Spleen (tissue), 11 donors: ENCODE data around the gene KRTAP9-8. TPM values are rescaled to one million over a fixed set of nuclear protein-coding genes. Genes with fewer than 3 reads are reported as not detected.
"Not testable (repeated sequence)": the region's sequence is repeated elsewhere in the genome, so short reads cannot be mapped to it uniquely, and the experiment has no call there.

Experiments
- DNase-seq: peaks from one replicate; pipeline ENCODE4 v3.0.0-alpha.2; 2020
- H3K27ac ChIP-seq, 8 donors: fragments of 200-600 bp; sonication (generic) in 7 of 8; 1 replicate in 4 of 8; 2 replicates in 4 of 8; pipeline versions ENCODE4 v1.5.0 to v1.8.0; 2016 to 2021; ENCODE audit warnings: inconsistent platforms in 4 of 8, mild to moderate bottlenecking in 4 of 8, moderate library complexity in 1 of 8
- H3K27me3 ChIP-seq, 7 donors: fragments of 200-600 bp; sonication (generic) in 6 of 7; replicated peaks in 1 of 7; 1 replicate in 4 of 7; 2 replicates in 3 of 7; pipeline versions ENCODE4 v1.5.0 to v1.8.0; 2016 to 2021; ENCODE audit warnings: inconsistent platforms in 3 of 7, mild to moderate bottlenecking in 1 of 7
- H3K36me3 ChIP-seq, 6 donors: fragments of 200-600 bp; sonication (generic) in 5 of 6; 1 replicate in 4 of 6; 2 replicates in 2 of 6; pipeline versions ENCODE4 v1.5.0 to v1.8.0; 2016 to 2021; ENCODE audit warnings: inconsistent platforms in 2 of 6
- H3K4me1 ChIP-seq, 6 donors: fragments of 200-600 bp; sonication (generic) in 5 of 6; 1 replicate in 3 of 6; 2 replicates in 3 of 6; pipeline versions ENCODE4 v1.5.0 to v1.8.0; 2016 to 2021; ENCODE audit warnings: inconsistent platforms in 3 of 6
- H3K4me3 ChIP-seq, 8 donors: fragments of 200-600 bp; sonication (generic) in 7 of 8; 1 replicate in 4 of 8; 2 replicates in 4 of 8; pipeline versions ENCODE4 v1.5.0 to v1.8.0; 2016 to 2021; ENCODE audit warnings: inconsistent platforms in 4 of 8, mild to moderate bottlenecking in 4 of 8, moderate library complexity in 2 of 8
- H3K9me3 ChIP-seq, 8 donors: fragments of 200-600 bp; sonication (generic) in 7 of 8; 1 replicate in 4 of 8; 2 replicates in 4 of 8; pipeline versions ENCODE4 v1.5.0 to v1.8.0; 2016 to 2021; ENCODE audit warnings: inconsistent platforms in 4 of 8
- POLR2A ChIP-seq, 3 donors: fragments of 450-650 bp; IDR thresholded peaks; one replicate each; pipeline ENCODE4 v1.5.1; 2017; ENCODE audit warnings: antibody characterized with exemption in 3 of 3, mild to moderate bottlenecking in 1 of 3
- POLR2AphosphoS5 ChIP-seq, 3 donors: sonication (generic); formaldehyde crosslinking; IDR thresholded peaks; one replicate each; pipeline ENCODE4 v1.5.1; 2017; ENCODE audit warnings: antibody characterized with exemption in 3 of 3
- WGBS, 5 donors: extraction: QIAGEN DNeasy Blood & Tissue Kit in 3 of 5; methylation state at CpG; one replicate each; pipeline versions ENCODE4 v1.1.5 to v1.1.7; 2013 to 2018; 5-methylcytosine and 5-hydroxymethylcytosine counted together
- intact Hi-C: fragments of 100-400 bp; cut with DNase I; formaldehyde crosslinking; loops from one replicate; pipeline ENCODE4 v1.15.0; 2023; ENCODE audit warnings: low total_unique reads
- polyA plus RNA-seq, 3 donors: library from polyadenylated mRNA; stranded (reverse); fragments of 200-250 nt; gene quantifications; one replicate each; pipeline ENCODE4 v1.2.1, GENCODE V29; 2013
- total RNA-seq, 7 donors: library from RNA; depleted of rRNA in 3 of 7; stranded (reverse); fragments of >200 nt in 3 of 7; fragmentation: NEBNext Ultra II Directional in 4 of 7; extraction: Animal tissue kit (Norgen Biotek cat#: 25700) in 4 of 7; gene quantifications; one replicate each; pipeline versions ENCODE4 v1.1.0 to v1.2.1, GENCODE V29; 2016 to 2021
- TF ChIP-seq, protein P1 (sequence below), 11 experiments: fragments of 200-600 bp in 7 of 11; fragments of 450-650 bp in 4 of 11; sonication (generic) in 4 of 11; IDR thresholded peaks in 8 of 11; conservative IDR thresholded peaks in 3 of 11; 1 replicate in 7 of 11; 2 replicates in 4 of 11; pipeline versions ENCODE4 v1.4.0 to v1.8.0; 2016 to 2021; ENCODE audit warnings: antibody characterized with exemption in 11 of 11, inconsistent platforms in 4 of 11, mild to moderate bottlenecking in 1 of 11
- donor health status: healthy with polysubstance abuse.
- donor health status: DM: no; HTN: no; CAD: no; lungs with moderate emphysema.
- donor health status: DM: no; HTN: no; CAD: no.
- donor health status: Bipolar disorder and iron deficiency.
- donor health status: healthy.
- donor health status: DM: no; HTN: no; CAD: no.
- donor health status: DM: yes; HTN: yes; CAD: no.

Gene KRTAP9-8
- total and polyA plus RNA-seq, 10 donors: not detected

DNA sequence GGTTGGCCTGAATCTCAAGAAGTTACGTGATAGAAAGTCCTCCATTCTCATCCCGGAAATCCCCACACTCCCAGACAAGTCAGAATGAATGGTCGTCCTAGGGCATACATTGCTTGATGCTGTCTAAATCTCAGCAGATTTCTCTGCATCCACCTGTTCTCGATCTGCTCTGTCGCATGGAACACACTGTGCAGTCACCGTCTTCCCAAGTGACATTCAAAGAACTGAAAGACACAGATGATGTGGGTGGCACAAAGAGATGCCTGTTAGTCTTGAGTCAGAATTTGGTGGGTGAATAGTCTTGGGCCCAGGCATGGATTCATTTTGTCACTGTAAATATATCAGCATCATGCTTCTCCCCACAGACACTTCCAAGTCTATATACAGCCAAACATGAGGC is 6.1 kb upstream of the KRTAP9-8 start:
- Histone ChIP-seq H3K9me3 (no peaks in the 10 kb centered on the region), H3K36me3 (no peaks in the 10 kb centered on the region), H3K4me1 (no peaks in the 10 kb centered on the region), H3K27me3 (peaks cover 0 to 30% (median 5%) of the 10 kb centered on the region in 7 donors), H3K27ac (no peak overlapping the region), H3K4me3 (no peak overlapping the region)
- WGBS, 5 donors: 86 to 93% (median 92%) methylated on average over 6 of the region's 6 CpGs
- intact Hi-C loops: loop anchor here (2.0 kb wide), 1 partner anchor 13 kb away; no protein-coding TSS in a partner anchor
- TF ChIP-seq POLR2A (IDR thresholded peaks at IDR 0.05) (no peak), POLR2AphosphoS5 (IDR thresholded peaks at IDR 0.05) (no peak)
- TF ChIP-seq, protein P1, sequence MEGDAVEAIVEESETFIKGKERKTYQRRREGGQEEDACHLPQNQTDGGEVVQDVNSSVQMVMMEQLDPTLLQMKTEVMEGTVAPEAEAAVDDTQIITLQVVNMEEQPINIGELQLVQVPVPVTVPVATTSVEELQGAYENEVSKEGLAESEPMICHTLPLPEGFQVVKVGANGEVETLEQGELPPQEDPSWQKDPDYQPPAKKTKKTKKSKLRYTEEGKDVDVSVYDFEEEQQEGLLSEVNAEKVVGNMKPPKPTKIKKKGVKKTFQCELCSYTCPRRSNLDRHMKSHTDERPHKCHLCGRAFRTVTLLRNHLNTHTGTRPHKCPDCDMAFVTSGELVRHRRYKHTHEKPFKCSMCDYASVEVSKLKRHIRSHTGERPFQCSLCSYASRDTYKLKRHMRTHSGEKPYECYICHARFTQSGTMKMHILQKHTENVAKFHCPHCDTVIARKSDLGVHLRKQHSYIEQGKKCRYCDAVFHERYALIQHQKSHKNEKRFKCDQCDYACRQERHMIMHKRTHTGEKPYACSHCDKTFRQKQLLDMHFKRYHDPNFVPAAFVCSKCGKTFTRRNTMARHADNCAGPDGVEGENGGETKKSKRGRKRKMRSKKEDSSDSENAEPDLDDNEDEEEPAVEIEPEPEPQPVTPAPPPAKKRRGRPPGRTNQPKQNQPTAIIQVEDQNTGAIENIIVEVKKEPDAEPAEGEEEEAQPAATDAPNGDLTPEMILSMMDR (IDR thresholded peaks at IDR 0.05 in 8 of 11, conservative IDR thresholded peaks at IDR 0.05 in 3 of 11): no peak
- DNase-seq: no peak

DNA sequence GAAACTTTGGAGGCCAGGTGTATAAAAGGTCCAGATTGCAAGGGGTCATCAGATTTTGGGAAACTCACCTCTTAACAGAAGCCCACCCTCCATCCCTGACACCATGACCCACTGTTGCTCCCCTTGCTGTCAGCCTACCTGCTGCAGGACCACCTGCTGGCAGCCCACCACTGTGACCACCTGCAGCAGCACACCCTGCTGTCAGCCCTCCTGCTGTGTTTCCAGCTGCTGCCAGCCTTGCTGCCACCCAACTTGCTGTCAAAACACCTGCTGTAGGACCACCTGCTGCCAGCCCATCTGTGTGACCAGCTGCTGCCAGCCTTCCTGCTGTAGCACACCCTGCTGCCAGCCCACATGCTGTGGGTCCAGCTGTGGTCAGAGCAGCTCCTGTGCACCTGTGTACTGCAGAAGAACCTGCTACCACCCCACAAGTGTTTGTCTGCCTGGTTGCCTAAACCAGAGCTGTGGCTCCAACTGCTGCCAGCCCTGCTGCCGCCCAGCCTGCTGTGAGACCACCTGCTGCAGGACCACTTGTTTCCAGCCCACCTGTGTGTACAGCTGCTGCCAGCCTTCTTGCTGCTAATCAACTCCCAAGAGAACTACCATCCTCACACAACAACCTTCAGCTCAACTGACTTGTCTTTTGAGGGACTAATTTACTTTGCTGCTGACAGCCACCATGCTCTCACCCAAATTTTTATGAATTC is 5.2 kb upstream of the KRTAP9-8 start, which contains the start of gene KRTAP9-3:
KRTAP9-3 (plus strand) TSS at position 51 of the 707 bp plus-strand sequence; CDS start at position 104, 53 bp downstream.
- intact Hi-C loops, H3K4me3 ChIP-seq, DNase-seq, H3K27ac ChIP-seq, H3K4me1 ChIP-seq, H3K36me3 ChIP-seq, H3K9me3 ChIP-seq: not testable (repeated sequence)
- H3K27me3 ChIP-seq: peaks cover 0 to 30% (median 5%) of the 10 kb centered on the region in 7 donors
- 72 to 100% (median 80%) methylated on average over 1 of the region's 1 CpG for WGBS, 5 donors

DNA sequence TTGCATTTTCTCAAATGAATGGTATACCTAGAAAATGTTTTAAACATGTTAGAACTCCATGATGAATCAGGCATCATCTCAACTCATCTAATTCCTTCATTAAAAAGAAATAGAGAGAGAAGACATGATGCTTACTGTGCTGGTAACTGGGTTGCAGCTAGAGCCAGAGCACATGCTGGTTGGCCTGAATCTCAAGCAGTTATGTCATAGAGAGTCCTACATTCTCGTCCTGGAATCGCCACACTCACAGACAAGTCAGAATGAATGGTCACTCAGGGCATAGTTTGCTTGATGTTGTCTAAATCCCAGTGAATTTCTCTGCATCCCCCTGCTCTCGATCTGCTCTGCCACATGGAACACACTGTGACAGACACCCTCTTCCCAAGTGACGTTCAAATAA is 683 bp upstream of the KRTAP9-8 start:
- intact Hi-C loops, H3K27ac ChIP-seq, H3K4me1 ChIP-seq, H3K36me3 ChIP-seq, DNase-seq, H3K4me3 ChIP-seq, H3K9me3 ChIP-seq: not testable (repeated sequence)
- WGBS, 5 donors: 75 to 87% (median 83%) methylated on average over 4 of the region's 4 CpGs
- peaks cover 0 to 24% (median 0%) of the 10 kb centered on the region in 7 donors for H3K27me3 ChIP-seq

DNA sequence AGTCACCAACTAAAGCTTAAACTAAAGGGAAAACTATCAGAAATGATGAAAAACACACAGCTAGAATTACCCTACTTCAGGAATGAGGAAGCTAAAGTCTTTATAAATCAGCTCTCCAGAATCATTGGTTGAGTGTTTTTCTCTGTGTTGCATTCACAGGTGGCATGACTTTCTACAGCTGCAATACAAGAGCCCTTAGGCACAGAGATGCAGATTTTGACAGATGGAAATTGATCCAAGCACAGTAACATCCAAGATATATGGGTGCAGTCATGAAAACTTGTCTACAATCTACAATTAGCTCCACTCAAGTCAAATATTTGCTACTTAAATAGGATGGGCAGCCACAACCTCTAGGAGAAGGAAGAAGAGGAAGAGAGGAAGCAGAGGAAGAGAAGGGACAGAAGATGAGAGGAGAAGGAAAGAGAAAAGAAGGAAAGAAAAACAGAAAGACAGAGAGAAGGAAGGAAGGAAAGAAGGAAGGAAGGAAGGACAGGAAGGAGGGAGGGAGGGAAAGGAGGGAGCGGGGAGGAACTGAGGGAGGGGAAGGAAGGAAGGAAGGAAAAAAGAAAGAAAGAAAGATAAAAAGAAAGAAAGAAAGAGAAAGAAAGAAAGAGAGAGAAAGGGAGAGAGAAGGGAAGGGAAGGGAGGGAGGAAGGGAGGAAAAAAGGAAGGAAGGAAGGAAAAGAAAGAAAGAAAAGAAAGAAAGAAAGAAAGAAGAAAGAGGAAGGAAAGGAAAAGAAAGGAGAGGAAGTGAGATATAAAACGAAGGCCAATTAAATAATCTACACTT is 9.4 kb downstream of the KRTAP9-8 start:
- intact Hi-C loops, H3K4me1 ChIP-seq, H3K27ac ChIP-seq, H3K27me3 ChIP-seq, H3K9me3 ChIP-seq, DNase-seq, H3K4me3 ChIP-seq, H3K36me3 ChIP-seq: not testable (repeated sequence)
- 42 to 54% (median 45%) methylated on average over 2 of the region's 2 CpGs for WGBS, 5 donors

DNA sequence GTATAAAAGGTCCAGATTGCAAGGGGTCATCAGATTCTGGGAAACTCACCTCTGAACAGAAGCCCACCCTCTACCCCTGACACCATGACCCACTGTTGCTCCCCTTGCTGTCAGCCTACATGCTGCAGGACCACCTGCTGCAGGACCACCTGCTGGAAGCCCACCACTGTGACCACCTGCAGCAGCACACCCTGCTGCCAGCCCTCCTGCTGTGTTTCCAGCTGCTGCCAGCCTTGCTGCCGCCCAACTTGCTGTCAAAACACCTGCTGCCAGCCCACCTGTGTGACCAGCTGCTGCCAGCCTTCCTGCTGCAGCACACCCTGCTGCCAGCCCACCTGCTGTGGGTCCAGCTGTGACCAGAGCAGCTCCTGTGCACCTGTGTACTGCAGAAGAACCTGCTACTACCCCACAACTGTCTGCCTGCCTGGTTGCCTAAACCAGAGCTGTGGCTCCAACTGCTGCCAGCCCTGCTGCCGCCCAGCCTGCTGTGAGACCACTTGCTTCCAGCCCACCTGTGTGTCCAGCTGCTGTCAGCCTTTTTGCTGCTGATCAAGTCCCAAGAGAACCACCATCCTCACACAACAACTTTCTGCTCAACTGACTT is 11.9 kb downstream of the KRTAP9-8 start, which contains the start of gene KRTAP9-4:
KRTAP9-4 (plus strand) TSS at position 51 of the 604 bp plus-strand sequence; CDS start at position 85, 34 bp downstream.
- H3K27me3 ChIP-seq, H3K27ac ChIP-seq, H3K4me1 ChIP-seq, H3K36me3 ChIP-seq, intact Hi-C loops, DNase-seq, H3K9me3 ChIP-seq, H3K4me3 ChIP-seq: not testable (repeated sequence)
- WGBS, 5 donors: 44 to 72% (median 70%) methylated on average over 1 to 2 of the region's 2 CpGs

DNA sequence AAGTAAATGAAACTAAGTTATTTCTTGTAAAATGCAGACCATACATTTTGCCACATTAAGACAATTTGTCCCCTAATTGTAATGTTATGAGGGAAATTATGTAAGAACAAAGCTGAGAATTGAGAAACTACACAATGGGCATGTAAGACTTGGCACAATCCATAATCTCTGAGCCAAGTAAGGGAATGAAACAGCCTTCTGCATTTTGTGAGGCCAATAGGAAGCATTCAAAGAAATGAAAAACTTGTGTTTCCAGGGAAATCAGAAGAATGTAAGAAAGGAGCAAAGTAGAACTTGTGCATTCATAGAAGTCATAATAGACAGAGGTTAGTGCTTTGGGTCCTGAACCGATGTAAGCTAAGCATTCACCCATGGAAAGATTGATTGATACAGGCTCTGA is 13.5 kb downstream of the KRTAP9-8 start:
- Histone ChIP-seq H3K4me1 (no peaks in the 10 kb centered on the region), H3K4me3 (no peak overlapping the region), H3K9me3 (no peaks in the 10 kb centered on the region), H3K27me3 (peaks cover 0 to 5% (median 4%) of the 10 kb centered on the region in 7 donors), H3K36me3 (no peaks in the 10 kb centered on the region), H3K27ac (no peak overlapping the region)
- DNase-seq: no peak
- intact Hi-C loops: no loop called here
- TF ChIP-seq POLR2AphosphoS5 (IDR thresholded peaks at IDR 0.05) (no peak), POLR2A (IDR thresholded peaks at IDR 0.05) (no peak)
- TF ChIP-seq, protein P1 (IDR thresholded peaks at IDR 0.05 in 8 of 11, conservative IDR thresholded peaks at IDR 0.05 in 3 of 11): no peak
- 79 to 100% (median 90%) methylated on average over 1 of the region's 1 CpG for WGBS, 5 donors
